ENCODE measurements around the gene PRTFDC1.
"Not testable (repeated sequence)": the region's sequence is repeated elsewhere in the genome, so short reads cannot be mapped to it uniquely, and the experiment has no call there.

Gene PRTFDC1

GRCh38 chr10:24963521-24964041, 11.2 kb upstream of the PRTFDC1 start:
- DNase-seq, result no peak

- no peak for DNase-seq
Measured at GRCh38 chr10:24962995-24963394, 10.6 kb upstream of the PRTFDC1 start.

- DNase-seq, result no peak
Measured at GRCh38 chr10:24961582-24961981, 9.2 kb upstream of the PRTFDC1 start.

GRCh38 chr10:24959382-24959730, 7.0 kb upstream of the PRTFDC1 start:
- no peak for DNase-seq

GRCh38 chr10:24958721-24959381, 6.4 kb upstream of the PRTFDC1 start:
- DNase-seq, result no peak

GRCh38 chr10:24958091-24958720, 5.8 kb upstream of the PRTFDC1 start:
- DNase-seq, result no peak

GRCh38 chr10:24957624-24958051, 5.2 kb upstream of the PRTFDC1 start:
- not testable (repeated sequence) for DNase-seq

GRCh38 chr10:24953675-24954074, 1.3 kb upstream of the PRTFDC1 start:
- DNase-seq, result no peak

GRCh38 chr10:24952707-24953645, 570 bp upstream of the PRTFDC1 start:
- DNase-seq, result peak; percentile 36

GRCh38 chr10:24951201-24952142, 934 bp downstream of the PRTFDC1 start:
- no peak for DNase-seq

GRCh38 chr10:24950439-24950838, 2.0 kb downstream of the PRTFDC1 start:
- no peak for DNase-seq

GRCh38 chr10:24949616-24950015, 2.8 kb downstream of the PRTFDC1 start:
- DNase-seq, result no peak

GRCh38 chr10:24947304-24948097, 4.9 kb downstream of the PRTFDC1 start:
- no peak for DNase-seq

GRCh38 chr10:24944512-24945255, 7.7 kb downstream of the PRTFDC1 start:
- no peak for DNase-seq

- no peak for DNase-seq
Measured at GRCh38 chr10:24938525-24938924, 13.9 kb downstream of the PRTFDC1 start.

- DNase-seq, result no peak
Measured at GRCh38 chr10:24938076-24938475, 14.3 kb downstream of the PRTFDC1 start.

- no peak for DNase-seq
Measured at GRCh38 chr10:24935504-24936292, 16.7 kb downstream of the PRTFDC1 start.

- DNase-seq, result no peak
Measured at GRCh38 chr10:24931236-24931635, 21.2 kb downstream of the PRTFDC1 start.

GRCh38 chr10:24930427-24930826, 22.0 kb downstream of the PRTFDC1 start:
- no peak for DNase-seq

- DNase-seq, result no peak
Measured at GRCh38 chr10:24929904-24930303, 22.5 kb downstream of the PRTFDC1 start.
